CD4-positive, alpha-beta T cell treated with Interleukin-6 at 100 ng/mL for 8 hours (primary cell): ENCODE measurements around the gene CSMD2.

Experiments
- DNase-seq: peaks from one replicate; pipeline ENCODE4 v3.0.0-alpha.2; 2020; ENCODE audit warnings: mixed read lengths, low spot score

CSMD2 gene

GRCh38 chr1:33482412-33482811 lies 682.6 kb downstream of the CSMD2 start:
- no peak for DNase-seq

DNA sequence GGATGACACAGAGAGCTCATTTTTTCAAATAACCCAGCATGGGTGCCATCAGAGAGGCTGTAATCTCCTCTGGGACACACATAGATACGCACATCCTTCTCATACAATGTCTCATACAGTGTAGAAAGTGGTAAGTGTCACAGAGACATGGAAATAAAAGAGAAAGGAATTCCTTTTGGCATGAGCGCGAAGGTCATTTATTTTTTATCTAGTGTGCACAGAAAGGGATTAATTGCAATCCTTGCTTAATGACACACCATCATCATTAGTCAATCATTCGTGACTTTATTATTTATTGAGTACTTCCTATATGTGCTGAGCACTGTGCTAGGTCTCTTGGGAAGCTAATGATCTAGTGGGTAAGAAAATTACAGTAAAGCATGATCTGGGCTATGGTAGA lies 687.6 kb downstream of the CSMD2 start:
- DNase-seq = no peak

DNA sequence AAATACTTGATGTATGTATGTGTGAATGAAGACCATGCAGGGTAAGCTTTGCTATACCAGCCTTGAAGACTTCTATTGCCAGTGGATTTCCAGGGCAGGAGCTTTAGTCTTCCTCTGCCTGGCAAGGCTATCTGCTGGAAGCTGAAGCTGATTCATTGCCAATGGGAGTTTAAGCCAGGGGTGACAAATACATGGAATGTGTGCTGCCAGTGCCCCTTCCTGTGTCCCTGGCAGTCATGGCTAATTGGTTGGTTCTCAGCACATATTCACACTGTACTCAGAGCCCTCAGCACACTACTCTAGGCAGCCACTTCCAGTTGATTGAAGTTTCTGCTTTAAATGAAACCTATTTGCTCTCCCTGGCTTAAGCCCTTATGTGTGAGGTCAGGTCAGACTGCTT lies 691.1 kb downstream of the CSMD2 start:
- no peak for DNase-seq

DNA sequence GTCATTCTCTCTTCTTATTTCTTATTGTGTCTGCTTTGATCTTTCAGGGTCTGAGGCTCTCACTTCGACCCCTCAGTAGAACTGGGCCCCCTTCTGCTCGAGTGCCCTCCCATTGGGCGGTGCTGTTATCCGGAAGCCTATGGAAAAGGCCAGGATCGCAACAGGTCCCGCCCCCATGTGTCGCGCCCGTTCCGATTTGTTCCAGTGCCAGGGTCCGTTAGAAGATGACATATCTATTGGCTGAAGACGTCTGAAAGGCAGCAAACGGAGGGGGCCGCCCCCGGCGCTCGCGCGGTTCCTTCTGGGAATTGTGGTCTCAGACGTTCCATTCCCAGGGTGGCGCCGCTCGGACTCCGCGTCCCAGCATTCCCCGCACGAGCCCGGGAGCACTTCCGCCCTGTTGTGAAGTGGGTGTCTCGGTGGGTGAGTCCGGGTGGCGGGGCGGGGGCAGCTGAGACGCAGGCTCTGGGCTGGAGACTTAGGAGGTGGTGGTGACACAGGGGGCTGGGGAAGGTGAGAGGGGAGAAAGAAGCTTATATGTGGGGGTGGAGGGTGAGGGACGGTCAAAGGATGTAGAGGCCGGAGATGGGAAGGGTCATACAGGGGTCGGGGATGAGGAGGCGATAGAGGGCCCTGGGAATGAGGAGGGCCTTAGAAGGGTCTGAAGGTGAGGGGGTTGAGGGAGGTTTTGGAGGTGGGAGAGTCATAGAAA lies 692.6 kb downstream of the CSMD2 start, which contains the start of gene ZSCAN20:
ZSCAN20 (plus strand) TSS at position 377 of the 712 bp plus-strand sequence. CDS start 6,644 bp downstream, outside the sequence.
- DNase-seq = peak; percentile 88

DNA sequence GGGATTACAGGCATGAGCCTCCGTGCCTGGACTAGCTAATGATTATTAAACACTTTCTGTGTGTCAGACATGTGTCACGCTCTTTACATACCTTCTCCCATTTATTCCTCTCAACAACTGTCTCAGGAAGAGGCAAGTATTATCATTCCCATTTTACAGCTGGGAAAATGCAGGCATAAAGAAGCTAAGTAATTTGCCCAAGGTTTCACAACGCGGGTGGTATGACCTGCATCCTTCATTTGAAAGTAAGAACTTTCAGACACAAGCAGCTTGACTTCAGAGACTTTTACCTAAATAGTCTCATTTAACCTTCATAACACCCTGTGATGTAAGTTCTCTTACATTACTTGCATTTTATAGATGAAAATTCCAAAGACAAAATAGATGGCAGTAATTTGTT lies 693.6 kb downstream of the CSMD2 start:
- no peak for DNase-seq

GRCh38 chr1:33470495-33471012 lies 694.5 kb downstream of the CSMD2 start:
- DNase-seq = peak; percentile 54

GRCh38 chr1:33469691-33470090 lies 695.3 kb downstream of the CSMD2 start:
- DNase-seq = no peak

DNA sequence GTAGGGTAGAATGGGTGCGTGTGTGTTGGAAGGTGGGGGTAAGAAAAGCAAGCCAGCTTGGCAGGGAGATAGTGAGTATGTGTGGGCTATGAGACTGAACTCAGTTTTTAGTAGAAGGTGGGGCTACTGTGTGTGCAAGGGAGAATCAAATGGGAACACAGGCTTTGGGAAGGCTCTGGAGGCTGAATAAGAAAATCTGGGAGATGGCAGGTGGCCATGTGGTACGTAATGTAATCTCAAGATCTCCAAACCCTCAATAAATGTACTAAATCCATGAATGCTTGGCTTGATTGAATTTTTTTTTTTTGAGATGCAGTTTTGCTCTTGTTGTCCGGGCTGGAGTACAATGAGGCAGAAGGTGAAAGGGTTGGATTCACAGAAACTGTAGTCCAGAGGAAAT lies 696.1 kb downstream of the CSMD2 start:
- DNase-seq = no peak

GRCh38 chr1:33468531-33468930 lies 696.5 kb downstream of the CSMD2 start:
- no peak for DNase-seq

GRCh38 chr1:33468011-33468410 lies 697.0 kb downstream of the CSMD2 start:
- DNase-seq = no peak

GRCh38 chr1:33466159-33466558 lies 698.9 kb downstream of the CSMD2 start:
- no peak for DNase-seq

DNA sequence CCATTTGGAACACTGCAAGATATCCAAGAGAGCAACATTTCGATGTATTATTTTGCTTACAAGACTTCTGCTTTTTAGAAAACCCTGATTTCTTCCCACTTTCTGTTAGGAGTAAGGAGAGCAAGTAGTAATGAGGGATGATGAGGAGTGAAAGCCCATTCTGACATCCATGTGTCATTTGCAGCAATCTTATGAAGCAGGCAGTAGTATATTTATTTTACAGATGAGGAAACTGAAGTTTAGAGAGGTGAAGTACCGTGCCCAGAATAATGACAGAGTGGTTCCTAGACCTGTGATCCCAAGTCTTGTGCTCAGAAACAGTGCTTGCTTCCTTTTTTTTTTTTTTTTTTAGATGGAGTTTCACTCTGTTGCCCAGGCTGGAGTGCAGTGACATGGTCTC lies 699.7 kb downstream of the CSMD2 start:
- DNase-seq = no peak

DNA sequence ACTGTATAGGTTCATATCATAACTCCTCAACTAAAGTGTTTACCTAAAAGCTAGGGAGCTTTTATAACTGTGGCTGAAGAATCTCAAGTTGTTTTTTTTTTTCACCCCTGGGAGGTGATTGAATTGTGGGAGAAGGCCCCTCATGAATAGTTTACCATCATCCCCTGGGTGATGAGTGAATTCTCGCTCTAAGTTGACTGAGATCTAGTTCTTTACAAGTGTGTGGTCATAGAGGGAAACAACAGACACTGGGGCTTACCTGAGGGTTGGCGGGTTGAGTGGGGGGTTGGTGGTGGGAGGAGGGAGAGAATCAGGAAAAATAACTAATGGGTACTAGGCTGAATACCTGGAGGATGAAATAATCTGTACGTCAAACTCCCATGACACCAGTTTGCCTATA lies 700.5 kb downstream of the CSMD2 start:
- DNase-seq = no peak
